HG03342 (cell line): Measurements from ENCODE around the gene CWC22.
A peak's percentile ranks its signal among the peaks of the same experiment; 100 is the strongest.
"Not testable (repeated sequence)": the region's sequence is repeated elsewhere in the genome, so short reads cannot be mapped to it uniquely, and the experiment has no call there.

Experiments
- ATAC-seq: cut with Tn5 transposase; IDR thresholded peaks from one replicate; pipeline ENCODE4 v1.9.1; 2021; ENCODE audit warnings: mild to moderate bottlenecking, moderate library complexity; ENCODE audit not compliant: unreplicated experiment

CWC22 gene

GRCh38 chr2:179952658-179953057 is 54.4 kb downstream of the CWC22 start:
- no peak for ATAC-seq

DNA sequence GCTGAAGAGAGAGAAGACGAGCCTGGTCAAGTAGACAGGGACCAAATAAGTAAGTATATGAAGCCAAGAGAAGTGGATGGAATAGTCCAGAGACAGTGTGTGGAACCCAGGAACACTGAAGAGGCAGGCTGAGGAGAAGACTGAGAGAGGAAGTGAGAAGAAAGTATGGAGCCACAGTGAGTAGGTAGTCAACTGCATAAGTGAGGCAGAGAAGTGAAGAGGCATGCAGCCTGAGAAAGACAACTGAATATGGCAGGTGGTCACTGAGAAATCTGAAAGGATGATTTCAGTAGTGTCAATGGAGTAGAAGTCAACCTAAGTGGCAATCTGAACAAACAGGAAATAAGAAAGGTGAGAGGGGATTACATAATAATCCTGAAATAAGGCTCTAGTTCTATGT is 55.4 kb downstream of the CWC22 start:
- no peak for ATAC-seq

DNA sequence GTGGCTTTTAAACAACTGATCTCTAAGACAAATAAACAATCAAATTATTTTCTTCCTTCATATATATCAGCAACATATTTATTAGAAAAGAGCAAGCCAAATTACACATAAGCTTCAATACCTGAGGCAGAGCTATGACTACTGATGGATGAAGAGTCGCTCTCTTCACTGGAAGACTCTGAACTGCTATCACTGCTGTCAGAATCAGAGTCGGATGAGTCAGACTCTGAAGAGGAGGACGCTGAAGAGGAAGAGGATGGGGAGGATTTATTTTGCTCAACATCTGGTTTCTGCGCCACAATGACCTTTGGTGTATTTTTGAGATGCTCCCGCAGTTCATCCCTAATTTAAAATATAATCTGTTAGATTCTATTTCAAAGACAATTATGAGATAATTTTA is 56.7 kb downstream of the CWC22 start:
- no peak for ATAC-seq

GRCh38 chr2:179949438-179949837 is 57.7 kb downstream of the CWC22 start:
- ATAC-seq, result no peak

DNA sequence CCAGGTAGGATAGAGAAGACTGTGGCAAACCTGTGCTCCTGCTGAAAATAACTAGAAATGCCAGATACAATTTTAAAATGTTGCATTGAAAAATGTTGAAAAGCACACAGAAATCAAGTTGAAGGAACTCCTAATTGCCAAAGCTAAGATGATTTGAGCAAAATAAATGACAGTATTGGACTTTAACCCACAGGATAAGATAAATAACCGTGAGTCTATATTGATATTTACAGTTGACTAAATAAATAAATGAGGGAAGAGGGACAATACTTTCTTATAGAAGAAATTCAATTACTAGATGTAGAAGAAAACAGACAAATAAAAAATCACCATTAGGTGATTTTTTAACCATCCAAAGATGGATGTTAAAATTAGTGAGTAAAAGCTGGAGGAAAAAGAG is 59.0 kb downstream of the CWC22 start:
- no peak for ATAC-seq

- ATAC-seq, result no peak
These were observed 60.1 kb downstream of the CWC22 start for GRCh38 chr2:179946810-179947615.

DNA sequence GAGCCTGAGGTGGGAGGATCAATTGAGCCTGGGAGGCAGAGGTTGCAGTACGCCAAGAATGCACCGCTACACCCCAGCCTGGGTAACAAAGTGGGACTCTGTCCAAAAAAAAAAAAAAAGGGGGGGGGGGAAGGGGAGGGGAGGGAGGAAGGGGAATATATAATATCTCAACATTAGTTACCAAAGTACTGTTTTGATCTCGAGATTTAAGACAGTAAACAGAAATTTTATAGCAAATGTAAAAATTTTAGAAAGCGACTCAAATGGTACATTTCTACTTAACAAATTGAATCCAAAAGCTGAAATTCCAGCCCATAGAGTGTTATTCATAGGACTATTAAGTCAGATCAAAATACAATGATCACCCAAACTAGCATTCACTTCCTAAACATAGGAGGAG is 60.8 kb downstream of the CWC22 start:
- ATAC-seq, result no peak

- no peak for ATAC-seq
These were observed 67.8 kb downstream of the CWC22 start for GRCh38 chr2:179939259-179939658.

DNA sequence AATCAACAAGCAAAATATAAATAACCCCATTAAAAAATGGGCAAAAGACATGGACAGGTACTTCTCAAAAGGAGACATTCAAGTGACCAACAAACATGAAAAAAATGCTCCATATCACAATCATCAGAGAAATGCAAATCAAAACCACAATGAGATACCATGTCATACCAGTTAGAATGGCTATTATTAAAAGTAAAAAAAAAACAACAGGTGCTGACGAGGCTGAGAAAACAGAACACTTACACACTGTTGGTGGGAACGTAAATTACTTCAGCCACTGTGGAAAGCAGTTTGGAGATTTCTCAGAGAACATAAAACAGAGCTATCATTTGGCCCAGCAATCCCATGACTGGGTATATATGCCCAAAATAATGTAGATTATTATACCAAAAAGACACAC is 69.1 kb downstream of the CWC22 start:
- ATAC-seq, result no peak

DNA sequence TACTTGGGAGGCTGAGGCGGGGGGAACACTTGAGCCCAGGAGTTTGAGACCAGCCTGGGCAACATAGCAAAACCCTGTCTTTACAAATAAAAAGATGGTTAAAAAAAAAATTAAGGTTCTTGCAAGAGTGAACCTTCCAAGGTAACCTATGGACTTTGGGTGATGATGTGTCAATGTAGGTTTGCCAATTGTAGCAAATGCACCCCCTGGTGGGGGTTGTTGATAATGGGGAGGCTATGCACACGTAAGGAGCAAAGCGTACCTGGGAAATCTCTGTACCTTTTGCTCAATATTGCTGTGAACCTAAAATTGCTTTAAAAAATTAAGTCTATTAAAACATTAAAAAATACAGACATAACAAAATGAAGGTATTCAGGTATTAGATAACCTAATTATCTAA is 70.4 kb downstream of the CWC22 start:
- peak; percentile 50 for ATAC-seq

GRCh38 chr2:179936141-179936540 is 71.0 kb downstream of the CWC22 start:
- ATAC-seq, result no peak

GRCh38 chr2:179932786-179933185 is 74.3 kb downstream of the CWC22 start:
- ATAC-seq, result no peak

GRCh38 chr2:179931502-179931901 is 75.6 kb downstream of the CWC22 start:
- no peak for ATAC-seq

- not testable (repeated sequence) for ATAC-seq
These were observed 77.1 kb downstream of the CWC22 start for GRCh38 chr2:179929997-179930396.

DNA sequence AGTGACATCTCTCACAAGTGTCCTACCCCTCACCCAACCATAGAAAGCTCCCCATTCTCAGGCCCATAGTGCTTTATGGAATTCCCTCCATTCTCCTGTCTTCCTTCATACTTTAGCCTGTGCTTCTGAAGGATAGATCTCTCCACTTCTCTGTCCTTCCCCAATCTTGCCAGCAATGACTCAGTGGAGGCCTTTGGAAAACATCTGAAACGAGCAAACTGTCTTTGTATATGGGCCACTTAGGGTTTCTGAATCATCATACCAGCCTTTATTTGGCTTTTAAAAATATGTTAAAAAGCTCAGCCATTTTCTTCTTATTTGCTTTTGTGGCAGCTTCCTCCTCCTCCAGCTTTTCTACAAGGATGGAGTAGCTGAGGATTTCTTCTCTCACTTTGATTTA is 80.1 kb downstream of the CWC22 start:
- no peak for ATAC-seq

- ATAC-seq, result no peak
These were observed 81.4 kb downstream of the CWC22 start for GRCh38 chr2:179925713-179926112.

- ATAC-seq, result no peak
These were observed 89.8 kb downstream of the CWC22 start for GRCh38 chr2:179917272-179917671.

DNA sequence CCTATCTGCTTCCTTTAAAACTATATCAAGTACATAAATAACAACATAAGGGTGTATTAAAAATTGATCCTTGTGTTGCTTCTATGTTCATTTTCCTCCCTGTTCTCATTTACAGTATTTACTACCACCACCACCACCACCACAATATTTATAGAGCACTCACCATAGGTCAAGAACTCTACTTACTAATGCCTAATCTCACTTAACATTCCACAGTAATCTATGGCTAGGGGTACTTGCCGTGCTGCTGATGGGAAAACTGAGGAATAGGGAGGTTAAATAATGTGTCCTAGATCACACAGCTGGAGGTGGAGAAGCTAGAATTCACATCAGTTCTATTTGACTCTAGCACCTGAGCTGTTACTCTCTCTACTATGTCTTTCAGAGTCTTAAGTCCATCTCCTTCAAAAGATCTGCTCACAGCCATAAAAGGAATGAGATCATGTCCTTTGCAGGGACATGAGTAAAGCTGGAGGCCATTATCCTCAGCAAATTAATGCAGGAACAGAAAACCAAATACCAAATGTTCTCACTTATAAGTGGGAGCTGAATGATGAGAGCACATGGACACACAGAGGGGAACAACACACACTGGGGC is 91.6 kb downstream of the CWC22 start:
- ATAC-seq, result no peak

DNA sequence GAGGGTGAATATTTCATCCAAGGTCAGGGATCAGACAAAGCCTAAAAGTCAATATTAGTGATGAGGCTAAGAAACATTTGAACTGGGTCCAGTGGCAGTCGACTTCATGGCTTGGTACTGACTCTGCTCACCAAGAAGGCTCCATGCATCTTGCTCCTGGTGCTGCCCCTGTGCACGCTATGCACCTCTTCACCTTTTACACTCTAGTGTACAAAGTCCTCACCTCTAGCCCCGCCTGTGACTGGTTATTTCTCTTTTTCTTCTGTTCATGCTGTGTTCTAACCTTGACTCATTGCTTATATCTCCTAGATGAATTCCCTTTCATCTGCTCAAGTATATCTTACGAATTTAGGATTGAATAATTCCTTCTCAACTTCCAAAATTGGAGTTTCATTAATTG is 93.3 kb downstream of the CWC22 start:
- no peak for ATAC-seq

- no peak for ATAC-seq
These were observed 95.5 kb downstream of the CWC22 start for GRCh38 chr2:179911569-179911968.

- ATAC-seq, result no peak
These were observed 96.4 kb downstream of the CWC22 start for GRCh38 chr2:179910735-179911113.

- ATAC-seq, result no peak
These were observed 97.0 kb downstream of the CWC22 start for GRCh38 chr2:179909845-179910734.
